ENCODE results near the gene OIT3. TPM values are rescaled to one million over a fixed set of nuclear protein-coding genes. Genes with fewer than 3 reads are reported as not detected.

Gene OIT3
- total RNA-seq, 1 donor from 2014 or later = not detected

- H3K36me3 Mint-ChIP-seq (ENCODE audit: unreplicated experiment) = no peaks in the 10 kb centered on the region
- no peaks in the 10 kb centered on the region for H3K27me3 Mint-ChIP-seq (ENCODE audit: unreplicated experiment)
- DNase-seq = no peak
- H3K27ac Mint-ChIP-seq (ENCODE audit: unreplicated experiment) = no peak overlapping the region
- no peak for TF ChIP-seq CTCF (IDR thresholded peaks at IDR 0.05; ENCODE audit: partially characterized antibody, unreplicated experiment)
- no peaks in the 10 kb centered on the region for H3K4me1 Mint-ChIP-seq (ENCODE audit: low read depth, unreplicated experiment)
- no peak overlapping the region for H3K4me3 Mint-ChIP-seq (ENCODE audit: unreplicated experiment)
- H3K9me3 Mint-ChIP-seq (ENCODE audit: unreplicated experiment) = no peaks in the 10 kb centered on the region
Observed at GRCh38 chr10:72946963-72947362, 53.4 kb downstream of the OIT3 start.

- Mint-ChIP-seq H3K36me3 (ENCODE audit: unreplicated experiment) (no peaks in the 10 kb centered on the region), H3K27me3 (ENCODE audit: unreplicated experiment) (no peaks in the 10 kb centered on the region), H3K4me3 (ENCODE audit: unreplicated experiment) (no peak overlapping the region), H3K9me3 (ENCODE audit: unreplicated experiment) (no peaks in the 10 kb centered on the region), H3K27ac (ENCODE audit: unreplicated experiment) (no peak overlapping the region), H3K4me1 (ENCODE audit: low read depth, unreplicated experiment) (no peaks in the 10 kb centered on the region)
- no peak for DNase-seq
- TF ChIP-seq CTCF (IDR thresholded peaks at IDR 0.05; ENCODE audit: partially characterized antibody, unreplicated experiment) = no peak
Observed at GRCh38 chr10:72948762-72949161, 55.2 kb downstream of the OIT3 start.

- Mint-ChIP-seq H3K4me3 (ENCODE audit: unreplicated experiment) (no peak overlapping the region), H3K36me3 (ENCODE audit: unreplicated experiment) (no peaks in the 10 kb centered on the region), H3K27me3 (ENCODE audit: unreplicated experiment) (no peaks in the 10 kb centered on the region), H3K27ac (ENCODE audit: unreplicated experiment) (no peak overlapping the region), H3K9me3 (ENCODE audit: unreplicated experiment) (no peaks in the 10 kb centered on the region), H3K4me1 (ENCODE audit: low read depth, unreplicated experiment) (peaks cover 3% of the 10 kb centered on the region)
- DNase-seq = no peak
- TF ChIP-seq CTCF (IDR thresholded peaks at IDR 0.05; ENCODE audit: partially characterized antibody, unreplicated experiment) = no peak
Observed at GRCh38 chr10:72951760-72952159, 58.2 kb downstream of the OIT3 start.

GRCh38 chr10:72952189-72952588 is 58.6 kb downstream of the OIT3 start:
- DNase-seq = no peak
- TF ChIP-seq CTCF (IDR thresholded peaks at IDR 0.05; ENCODE audit: partially characterized antibody, unreplicated experiment) = no peak
- H3K27ac Mint-ChIP-seq (ENCODE audit: unreplicated experiment) = no peak overlapping the region
- no peaks in the 10 kb centered on the region for H3K9me3 Mint-ChIP-seq (ENCODE audit: unreplicated experiment)
- H3K27me3 Mint-ChIP-seq (ENCODE audit: unreplicated experiment) = no peaks in the 10 kb centered on the region
- H3K36me3 Mint-ChIP-seq (ENCODE audit: unreplicated experiment) = no peaks in the 10 kb centered on the region
- no peak overlapping the region for H3K4me3 Mint-ChIP-seq (ENCODE audit: unreplicated experiment)
- peaks cover 3% of the 10 kb centered on the region for H3K4me1 Mint-ChIP-seq (ENCODE audit: low read depth, unreplicated experiment)

- H3K36me3 Mint-ChIP-seq (ENCODE audit: unreplicated experiment) = no peaks in the 10 kb centered on the region
- H3K4me1 Mint-ChIP-seq (ENCODE audit: low read depth, unreplicated experiment) = peaks cover 3% of the 10 kb centered on the region
- DNase-seq = no peak
- no peak overlapping the region for H3K27ac Mint-ChIP-seq (ENCODE audit: unreplicated experiment)
- no peak for TF ChIP-seq CTCF (IDR thresholded peaks at IDR 0.05; ENCODE audit: partially characterized antibody, unreplicated experiment)
- H3K27me3 Mint-ChIP-seq (ENCODE audit: unreplicated experiment) = no peaks in the 10 kb centered on the region
- no peaks in the 10 kb centered on the region for H3K9me3 Mint-ChIP-seq (ENCODE audit: unreplicated experiment)
- no peak overlapping the region for H3K4me3 Mint-ChIP-seq (ENCODE audit: unreplicated experiment)
Observed at GRCh38 chr10:72952642-72953158, 59.2 kb downstream of the OIT3 start.

All from glutamatergic neuron (in vitro differentiated cells).